GM18858 (cell line): Measurements from ENCODE around the gene CDK11A.
"Not testable (repeated sequence)": the region's sequence is repeated elsewhere in the genome, so short reads cannot be mapped to it uniquely, and the experiment has no call there.

ENCODE experiments used
- ATAC-seq: cut with Tn5 transposase; IDR thresholded peaks from one replicate; pipeline ENCODE4 v1.9.1; 2021; ENCODE audit not compliant: unreplicated experiment

The CDK11A gene

DNA sequence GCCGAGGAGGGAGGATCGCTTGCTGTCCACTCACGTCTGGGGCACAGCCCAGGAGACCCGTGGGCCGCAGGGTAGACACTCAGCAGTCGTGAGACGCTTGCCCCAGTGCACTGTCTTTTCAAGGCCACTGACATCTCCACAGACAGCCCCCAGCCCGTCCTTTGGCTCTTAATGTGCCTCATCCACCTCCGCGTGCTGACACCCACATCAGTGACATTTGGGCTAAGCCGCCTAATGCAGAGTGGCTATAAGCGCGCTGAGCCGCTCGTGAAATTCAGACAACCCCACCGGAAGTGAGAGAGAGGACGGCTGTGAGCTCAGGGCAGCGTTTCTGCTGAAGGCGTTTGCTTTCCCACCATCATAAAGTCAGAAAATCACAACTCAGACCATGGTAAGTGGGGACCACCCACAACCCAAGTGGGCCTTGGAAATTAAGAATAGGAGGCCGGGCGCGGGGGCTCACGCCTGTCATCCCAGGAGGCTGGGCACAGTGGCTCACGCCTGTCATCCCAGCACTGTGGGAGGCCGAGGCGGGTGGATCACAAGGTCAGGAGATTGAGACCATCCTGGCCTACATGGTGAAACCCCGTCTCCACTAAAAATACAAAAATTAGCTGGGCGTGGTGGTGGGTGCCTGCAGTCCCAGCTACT is 40.0 kb downstream of the CDK11A start:
- no peak for ATAC-seq

DNA sequence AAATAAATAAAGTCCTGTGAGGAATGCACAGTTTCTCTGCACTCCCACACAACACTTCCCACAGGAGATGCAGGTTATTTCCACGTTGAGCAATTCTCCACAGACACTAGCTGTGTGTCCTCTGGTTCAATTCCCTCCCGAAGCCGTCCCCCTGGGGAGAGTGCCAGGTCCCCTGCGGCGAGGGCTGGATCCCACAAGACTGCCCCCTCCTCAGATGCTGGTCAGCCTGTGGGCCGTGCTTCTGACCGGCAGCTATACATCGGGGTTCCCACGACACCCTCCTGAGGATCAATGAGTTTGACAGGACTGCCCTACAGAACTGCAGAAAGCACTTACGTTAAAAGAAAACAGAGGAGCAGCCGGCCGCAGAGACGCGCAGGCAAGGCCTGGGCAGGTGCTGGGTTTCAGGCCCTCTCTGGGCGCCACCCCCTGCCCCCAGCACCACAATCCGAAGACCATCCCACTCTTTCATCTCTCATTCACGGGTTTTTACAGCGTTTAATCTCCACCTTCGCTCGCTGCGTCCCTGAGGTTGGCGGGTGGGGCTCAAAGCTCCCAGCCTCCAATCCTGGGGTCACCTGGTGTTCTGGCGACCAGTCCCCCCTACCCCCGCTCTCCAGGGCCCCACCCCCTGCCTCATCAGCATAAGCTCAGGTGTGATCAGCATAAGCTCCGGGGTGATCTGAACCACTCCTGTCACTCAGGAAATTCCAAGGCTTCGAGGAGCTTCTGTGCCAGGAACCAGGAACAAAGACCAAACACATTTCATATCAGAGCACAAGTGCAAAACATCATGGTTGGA is 40.9 kb downstream of the CDK11A start:
- no peak for ATAC-seq

DNA sequence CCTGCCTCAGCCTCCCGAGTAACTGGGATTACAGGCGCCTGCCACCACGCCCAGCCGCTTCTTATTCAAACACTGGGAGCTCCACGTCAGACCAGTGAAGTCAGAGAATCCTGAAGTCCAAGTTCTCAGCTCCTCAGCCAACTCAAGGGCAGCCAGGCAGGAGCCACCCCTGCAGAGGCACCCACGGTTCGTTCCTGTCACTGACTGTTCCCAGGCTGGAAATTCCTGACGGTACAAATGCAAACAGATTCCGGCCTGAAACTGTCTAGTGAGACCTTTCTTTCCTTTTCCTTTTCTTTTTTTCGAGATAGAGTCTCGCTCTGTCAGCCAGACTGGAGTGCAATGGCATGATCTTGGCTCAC is 43.3 kb downstream of the CDK11A start:
- ATAC-seq: no peak

DNA sequence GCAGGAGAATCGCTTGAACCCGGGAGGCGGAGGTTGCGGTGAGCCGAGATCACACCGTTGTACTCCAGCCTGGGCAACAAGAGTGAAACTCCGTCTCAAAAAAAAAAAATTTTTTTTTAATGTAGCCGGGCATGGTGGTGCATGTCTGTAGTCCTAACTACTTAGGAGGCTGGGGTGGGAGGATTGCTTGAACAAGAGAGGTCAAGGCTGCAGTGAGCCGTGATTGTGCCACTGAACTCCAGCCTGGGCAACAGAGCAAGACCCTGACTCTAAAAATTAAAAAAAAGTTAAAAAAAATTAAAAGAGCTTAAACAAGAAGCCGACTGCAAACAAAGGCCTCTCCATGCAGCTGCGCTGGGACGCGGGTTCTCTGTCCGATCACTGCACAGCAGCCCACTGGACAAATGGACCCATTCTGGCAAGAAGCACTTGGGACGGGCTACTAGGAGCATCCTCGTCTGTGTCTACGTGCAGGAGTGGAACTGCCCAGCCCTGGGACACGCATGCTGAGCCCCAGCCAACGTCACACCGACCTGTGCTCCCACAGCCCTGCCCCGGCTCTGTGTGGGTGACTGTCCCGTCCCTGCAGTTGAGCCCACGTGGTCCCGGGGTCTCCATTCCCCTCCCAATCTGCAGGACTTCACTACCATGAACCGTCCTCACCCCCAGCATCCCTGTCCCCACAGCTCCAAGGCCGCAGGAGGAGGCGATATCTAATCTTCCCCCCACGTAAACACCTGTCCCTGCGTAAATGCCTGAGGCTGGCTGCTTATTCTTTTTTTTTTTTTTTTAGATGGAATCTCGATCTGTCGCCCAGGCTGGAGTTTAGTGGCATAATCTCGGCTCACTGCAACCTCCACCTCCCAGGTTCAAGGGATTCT is 43.9 kb downstream of the CDK11A start:
- no peak for ATAC-seq

DNA sequence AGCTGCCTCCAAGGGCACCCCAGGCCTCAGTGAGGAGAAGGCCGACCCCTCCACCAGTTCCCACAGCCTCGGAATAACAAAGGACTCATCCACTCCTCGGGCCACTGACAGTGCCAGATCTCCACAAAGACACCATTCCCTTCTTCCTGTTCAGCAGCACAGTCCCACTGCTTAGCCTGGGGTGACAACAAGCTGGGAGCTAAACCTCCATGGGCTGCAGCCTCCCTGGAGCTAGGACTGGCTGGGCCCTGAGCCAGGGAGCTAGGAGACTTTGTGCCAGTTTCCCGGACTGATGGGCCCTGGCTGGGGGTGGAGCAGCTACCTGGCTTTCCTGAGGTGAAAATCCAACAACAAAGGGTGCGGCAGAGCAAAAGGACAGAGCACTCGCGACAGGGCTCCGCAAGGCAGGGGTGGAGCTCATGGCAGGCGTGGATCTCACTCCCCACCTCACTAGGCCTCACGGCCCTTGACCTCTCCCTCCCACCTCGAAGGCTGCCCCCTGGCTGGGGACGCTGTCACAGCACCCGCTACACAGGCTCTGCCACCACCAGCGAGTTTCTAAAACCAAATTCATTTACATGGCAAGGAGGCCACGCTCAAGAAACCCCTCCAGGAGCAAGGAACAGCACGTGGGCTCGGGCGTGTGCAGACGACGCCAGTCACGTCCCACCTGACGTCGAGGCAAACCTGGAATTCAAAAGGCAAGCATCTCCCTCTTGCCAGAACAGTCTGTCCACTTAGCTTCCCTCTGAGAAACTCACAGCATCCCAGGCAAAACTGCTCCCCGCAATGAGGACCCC is 45.4 kb downstream of the CDK11A start:
- ATAC-seq: no peak

DNA sequence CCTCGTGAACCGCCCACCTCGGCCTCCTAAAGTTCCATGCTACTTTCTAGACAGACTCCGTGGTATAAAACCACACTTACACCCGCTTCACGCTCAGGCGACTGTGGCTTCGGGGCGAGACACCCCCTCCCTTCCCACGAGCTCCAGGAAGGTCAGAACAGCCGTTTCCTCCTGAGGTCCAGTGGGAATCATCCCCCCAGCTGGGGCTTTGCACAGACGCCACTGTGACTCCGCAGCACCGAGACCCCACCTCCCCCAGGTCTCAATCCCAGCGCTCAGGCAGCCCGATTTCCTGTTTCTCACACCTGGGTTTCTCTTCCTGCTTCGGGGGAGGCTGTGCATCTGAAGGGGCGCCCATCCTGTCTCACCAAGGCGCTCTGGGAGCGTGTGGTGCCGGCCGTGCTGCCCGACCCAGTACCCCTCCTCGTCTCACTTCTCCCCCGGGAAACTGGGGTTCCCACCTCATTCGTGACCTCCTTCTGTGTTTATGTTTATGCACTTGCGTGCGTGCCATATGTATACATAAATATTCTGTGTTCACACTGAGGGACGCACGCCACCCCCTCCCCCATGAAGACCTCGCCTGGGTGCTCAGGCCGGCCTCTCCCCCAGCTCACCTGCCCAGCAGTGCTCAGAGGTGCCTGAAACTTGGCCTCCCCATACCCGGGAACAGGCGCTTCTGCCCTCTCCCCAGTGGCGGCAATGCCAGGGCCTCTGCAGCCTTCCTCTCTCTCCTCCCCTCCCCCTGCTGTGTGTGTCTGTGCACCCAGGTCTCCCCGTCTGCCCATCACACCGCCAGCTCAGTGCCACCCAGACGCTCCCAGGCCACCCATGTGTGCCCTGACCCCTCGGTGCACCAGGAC is 46.2 kb downstream of the CDK11A start:
- no peak for ATAC-seq

DNA sequence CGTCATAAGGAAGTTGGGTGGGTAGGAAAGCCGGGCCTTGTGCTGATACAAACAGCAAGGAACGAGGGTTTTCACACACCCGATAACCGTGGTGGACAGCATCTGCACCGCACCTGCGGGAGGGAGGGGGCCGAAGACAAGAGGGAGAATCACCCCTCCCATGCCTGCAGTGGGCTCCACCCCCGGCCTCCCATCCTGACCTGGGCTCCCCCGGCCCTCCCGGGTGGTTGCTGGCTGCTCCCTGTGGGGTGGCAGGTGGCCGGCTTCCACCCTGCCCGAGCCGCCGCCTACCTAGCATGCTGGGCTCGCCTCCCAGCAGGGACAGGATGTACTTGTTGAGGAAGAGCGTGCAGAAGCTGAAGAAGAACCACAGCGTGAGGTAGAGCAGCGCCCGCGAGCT is 48.1 kb downstream of the CDK11A start:
- ATAC-seq: not testable (repeated sequence)

DNA sequence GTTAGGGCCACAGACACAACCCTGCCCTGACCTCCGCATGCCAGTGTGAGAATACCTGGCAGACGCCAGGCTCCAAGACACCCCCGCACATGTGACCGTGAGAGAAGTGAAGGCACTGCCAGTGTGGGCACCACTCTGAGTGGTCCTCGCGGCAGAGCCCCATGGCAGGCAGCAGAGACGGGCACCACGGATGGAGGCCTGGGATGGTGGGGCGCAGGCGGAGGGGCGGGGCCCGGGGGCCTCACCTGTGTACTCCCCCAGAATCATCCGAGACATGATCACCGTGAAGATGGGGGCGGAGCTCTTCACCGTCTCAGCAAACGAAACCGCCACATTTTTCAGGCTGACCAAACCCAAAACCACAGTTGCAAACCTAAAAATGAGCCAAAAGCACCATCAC is 48.9 kb downstream of the CDK11A start:
- ATAC-seq: not testable (repeated sequence)

DNA sequence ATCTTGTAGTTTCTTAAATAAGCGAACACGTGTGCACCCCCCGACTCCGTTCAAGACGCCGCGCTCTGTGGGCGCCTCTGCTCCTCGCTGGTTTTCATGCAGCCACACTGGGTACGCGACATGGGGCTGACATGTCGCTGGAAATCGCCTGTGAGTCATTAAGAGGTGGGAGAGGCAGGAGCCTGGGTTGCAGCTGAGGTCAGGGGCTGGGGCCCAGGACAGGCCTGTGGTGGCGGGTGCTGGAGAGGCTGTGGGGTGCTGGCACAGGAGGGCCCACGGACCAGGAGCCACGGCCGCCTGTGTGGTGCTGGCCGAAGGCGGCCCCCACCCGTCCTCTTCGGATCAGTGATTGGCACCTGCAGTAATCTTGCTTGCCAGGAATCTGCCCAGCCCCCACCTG is 49.4 kb downstream of the CDK11A start:
- not testable (repeated sequence) for ATAC-seq

DNA sequence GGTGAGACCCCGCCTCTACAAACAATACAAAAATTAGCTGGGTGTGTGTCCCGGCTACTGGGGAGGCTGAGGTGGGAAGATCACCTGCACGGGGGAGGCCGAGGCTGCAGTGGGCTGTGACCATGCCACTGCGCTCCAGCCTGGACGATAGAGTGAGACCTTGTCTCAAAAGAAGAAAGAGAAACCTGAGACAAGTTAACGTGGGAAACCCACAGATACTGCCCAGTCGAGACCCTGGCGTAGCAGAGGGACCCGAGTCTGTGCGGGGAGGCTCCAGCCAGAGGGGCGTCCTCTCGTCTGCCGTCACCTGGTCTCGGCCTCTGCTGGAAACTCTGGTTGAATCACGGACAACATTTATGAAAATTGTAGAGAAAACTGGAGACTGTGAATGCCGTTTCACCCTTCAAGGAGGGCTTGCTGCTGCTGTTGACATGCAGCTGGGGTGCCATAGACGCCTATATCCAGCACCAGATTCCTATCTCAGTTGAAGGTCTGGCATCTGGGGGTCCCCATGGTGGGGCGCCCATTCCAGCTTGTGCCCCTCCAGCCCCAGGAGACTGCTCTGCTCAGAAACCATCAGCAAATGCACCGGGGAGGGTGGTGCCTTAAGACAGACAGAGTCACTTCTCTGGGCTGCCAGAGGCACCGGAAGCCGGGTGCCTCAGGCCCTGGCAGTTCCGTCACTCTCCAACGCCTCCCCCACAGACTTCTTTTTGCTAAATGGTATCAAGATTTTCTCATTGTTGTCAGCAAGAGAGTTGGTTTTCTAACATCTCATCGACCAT is 51.8 kb downstream of the CDK11A start:
- no peak for ATAC-seq

DNA sequence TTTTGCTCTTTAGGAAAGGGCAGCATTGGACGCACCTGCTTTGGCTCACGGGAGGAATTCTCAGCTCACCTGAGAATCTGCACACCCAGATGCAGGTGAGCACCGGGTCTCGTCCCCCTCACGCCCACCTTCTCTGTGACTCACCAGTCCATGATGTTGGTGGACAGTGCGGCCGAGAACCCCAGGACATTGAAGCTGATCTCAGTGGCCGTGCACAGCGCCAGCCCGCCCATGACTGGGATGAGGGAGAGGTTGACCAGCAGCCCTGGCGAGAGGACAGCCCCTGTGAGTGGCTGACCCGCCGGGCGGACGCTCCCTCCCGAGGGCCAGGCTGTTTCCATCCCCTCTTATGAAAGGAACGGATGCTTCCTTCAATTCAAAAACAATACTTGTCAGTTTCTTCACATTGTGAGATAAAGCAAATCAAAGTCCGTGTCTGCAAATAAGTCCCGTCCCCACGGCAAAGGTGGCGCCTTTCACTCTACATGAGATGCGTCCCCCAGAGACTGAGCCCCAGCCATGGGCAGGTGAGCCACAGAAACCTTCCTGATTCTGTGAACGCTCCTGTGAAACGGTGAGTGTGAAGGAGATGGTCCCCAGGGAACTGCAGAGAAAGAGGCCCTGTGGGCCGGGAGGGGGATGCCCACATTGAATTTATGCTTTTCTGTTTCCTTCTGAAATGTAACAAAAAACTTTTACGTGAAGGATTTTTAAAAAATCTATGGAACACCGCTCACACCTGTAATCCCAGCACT is 52.6 kb downstream of the CDK11A start:
- ATAC-seq: no peak

DNA sequence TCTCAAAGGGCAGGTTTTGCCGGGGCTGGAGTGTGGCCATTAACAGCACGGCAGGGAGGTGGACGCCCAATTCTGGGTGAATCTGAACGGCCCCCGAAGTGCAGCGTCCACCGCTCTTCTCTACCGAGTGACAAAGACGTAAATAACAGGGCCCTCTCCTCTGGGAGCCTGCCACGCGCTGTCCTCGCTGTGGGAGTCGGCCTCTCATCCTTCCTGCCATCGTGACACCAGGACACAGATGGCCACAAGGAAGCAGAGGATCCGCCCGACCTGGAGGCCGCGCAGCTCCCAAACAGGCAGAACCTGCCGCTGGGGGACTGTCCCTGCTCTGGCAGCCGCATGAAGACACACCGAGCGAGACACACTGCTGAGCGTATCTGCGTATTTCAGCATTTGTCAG is 53.3 kb downstream of the CDK11A start:
- no peak for ATAC-seq

DNA sequence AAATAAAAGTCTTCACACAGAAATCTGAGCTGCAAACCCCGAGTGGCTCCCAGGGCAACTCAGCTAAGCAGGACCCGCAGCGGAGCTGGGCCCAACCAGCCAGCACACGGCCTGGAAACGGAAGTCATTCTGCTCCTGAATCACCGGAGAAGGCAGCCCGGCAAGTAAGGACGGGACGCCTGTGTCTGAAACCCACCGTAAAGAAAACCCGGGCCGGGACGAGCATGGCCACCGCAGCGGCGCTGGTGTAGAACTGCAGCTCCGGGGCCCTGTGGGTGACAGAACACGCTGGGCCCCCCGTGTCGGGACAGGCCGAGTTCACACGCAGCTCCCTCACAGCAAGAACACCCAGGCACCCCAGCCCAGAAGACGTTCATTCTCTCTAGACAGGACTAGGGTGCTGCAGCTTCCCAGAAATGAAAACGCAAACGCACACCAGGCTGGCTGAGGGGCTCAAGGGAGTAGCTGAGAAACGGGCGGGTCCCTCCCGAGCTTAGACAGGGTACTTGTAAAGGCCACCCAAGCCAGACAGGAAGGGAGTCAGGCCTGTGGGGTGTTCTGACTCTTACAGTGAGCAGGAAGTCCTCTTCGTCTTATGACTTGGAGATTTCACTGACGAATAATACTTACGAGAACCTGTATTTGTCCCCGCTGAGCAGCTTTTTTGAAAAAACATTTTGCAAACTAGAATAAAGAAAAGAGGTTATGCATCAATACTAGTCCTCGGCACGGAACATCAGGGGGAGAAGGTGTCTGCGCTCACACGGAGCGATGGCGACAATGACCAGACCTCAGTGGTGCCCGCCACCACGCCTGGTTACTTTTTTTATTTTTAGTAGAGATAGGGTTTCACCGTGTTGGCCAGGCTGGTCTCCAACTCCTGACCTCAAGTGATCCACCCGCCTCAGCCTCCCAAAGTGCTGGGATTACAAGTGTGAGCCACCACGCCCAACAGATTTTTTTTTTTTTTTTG is 54.4 kb downstream of the CDK11A start:
- ATAC-seq: no peak

DNA sequence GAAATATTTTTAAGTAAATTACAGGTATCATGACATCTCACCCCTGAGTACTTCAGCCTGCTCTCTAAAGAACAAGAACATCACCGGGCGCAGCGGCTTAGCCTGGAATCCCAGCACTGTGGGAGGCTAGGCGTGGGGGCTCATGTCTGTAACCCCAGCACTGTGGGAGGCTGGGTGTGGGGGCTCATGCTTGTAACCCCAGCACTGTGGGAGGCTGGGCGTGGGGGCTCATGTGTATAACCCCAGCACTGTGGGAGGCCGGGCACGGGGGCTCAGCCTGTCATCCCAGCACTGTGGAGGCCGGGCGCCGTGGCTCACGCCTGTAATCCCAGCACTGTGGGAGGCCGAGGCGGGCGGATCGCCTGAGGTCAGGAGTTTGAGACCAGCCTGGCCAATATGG is 57.6 kb downstream of the CDK11A start:
- ATAC-seq: no peak

DNA sequence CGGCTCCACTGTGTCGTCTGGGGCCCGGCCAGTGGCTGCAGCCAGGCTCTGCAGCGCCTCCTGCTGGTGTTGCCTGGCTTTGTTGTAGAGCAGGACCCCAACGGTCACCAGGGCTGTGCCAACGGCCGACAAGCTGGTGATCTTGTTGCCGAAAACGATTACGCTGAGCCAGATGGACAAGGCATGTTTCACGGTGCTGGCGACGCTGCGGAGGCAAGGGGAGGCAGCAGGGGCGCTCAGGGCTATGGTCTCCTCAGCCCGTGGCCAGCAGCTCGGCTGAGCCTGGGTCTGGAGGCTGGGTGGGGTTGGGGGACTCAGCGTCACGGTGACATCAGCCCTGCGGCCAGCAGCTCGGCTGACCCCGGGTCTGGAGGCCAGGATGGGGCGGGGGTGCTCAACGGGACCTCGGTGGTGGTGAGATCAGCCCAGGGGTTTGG is 58.3 kb downstream of the CDK11A start:
- ATAC-seq: no peak

DNA sequence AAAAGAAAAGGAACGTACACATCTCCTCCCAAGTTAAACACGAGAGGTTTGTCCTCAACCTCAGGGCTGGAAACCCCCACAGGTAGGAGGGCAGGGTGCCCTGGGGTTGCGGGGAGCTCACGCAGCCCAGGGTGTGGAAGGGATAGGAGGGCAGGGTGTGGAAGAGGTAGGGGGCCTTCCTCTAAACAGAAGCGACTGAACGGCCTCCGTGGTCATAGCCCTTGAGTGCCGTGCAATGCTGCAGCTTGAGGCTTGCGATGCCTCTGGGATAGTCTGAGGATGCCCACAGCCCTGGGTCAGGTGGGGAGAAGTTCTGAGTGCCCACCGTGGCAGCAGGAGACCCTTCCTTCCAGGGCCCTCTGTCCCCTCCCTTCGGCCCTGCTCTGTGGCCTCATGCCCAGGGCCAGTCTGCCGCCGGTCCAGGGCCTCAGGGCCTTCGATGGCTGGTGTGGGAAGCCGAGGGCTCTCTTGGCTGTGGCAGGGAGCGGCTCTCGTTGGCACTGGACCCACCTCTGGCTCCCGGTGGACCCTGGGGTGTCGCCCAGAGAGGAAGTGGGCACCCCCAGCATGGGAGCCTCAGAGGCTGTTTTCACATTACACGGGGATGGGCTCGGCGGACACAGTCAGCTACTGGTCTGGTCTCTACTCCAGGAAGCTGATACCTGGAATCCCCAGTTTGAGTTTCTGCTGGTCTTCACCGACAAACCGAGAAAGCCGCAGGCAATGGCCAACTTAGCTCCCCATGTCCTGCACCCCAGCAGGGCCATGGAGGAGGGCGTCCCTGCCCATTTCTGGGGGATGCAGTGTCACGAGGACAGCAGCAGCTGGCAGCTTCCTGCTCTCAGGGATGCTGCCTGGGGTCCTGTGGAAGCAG is 59.0 kb downstream of the CDK11A start:
- no peak for ATAC-seq
